Measurements from ENCODE around the gene TRIP11. TPM values are rescaled to one million over a fixed set of nuclear protein-coding genes. Genes with fewer than 3 reads are reported as not detected.

The TRIP11 gene
- polyA plus RNA-seq, 1 donor = 45.8 TPM

GRCh38 chr14:91920526-91920925 is 119.3 kb downstream of the TRIP11 start:
- no peak for DNase-seq

DNA sequence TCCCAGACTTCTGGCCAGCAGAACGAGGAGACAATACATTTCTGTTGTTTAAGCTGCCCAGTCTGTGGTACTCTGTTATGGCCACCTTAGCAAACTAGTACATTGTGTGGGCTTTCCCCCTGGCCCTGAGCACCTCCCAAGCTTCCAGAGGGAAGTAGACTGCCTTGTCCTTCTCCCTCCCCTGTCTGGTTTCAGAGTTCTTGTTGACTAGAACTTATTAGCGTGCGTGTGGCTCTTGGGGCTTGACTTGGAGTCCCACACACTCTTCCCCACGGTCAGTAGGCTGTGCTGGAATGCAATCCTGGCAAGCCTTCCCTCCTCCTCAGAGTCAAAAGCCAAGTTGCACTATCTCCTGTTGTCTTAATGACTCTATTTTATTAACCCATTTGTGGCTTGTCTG is 120.0 kb downstream of the TRIP11 start:
- no peak for DNase-seq

- DNase-seq = no peak
These were observed 121.5 kb downstream of the TRIP11 start for GRCh38 chr14:91918186-91918883.

Other genes starting within 250 kb of the TRIP11 start
- 10.0 TPM for gene TC2N, start 172.5 kb downstream of the TRIP11 start, polyA plus RNA-seq (ENCODE audit: insufficient read length)
- 138 TPM for gene FBLN5, start 92.4 kb downstream of the TRIP11 start, polyA plus RNA-seq (ENCODE audit: insufficient read length)
- 41.6 TPM for gene ATXN3, start 66.5 kb upstream of the TRIP11 start, polyA plus RNA-seq (ENCODE audit: insufficient read length)
- gene NDUFB1, start 81.6 kb upstream of the TRIP11 start, polyA plus RNA-seq (ENCODE audit: insufficient read length) = 170 TPM
- 71.8 TPM for gene CPSF2, start 81.9 kb upstream of the TRIP11 start, polyA plus RNA-seq (ENCODE audit: insufficient read length)

All from left kidney (tissue), 2 donors.